OCI-LY3 (cell line): ENCODE measurements around the gene CRYBA2.

ENCODE experiments used
- H2AFZ ChIP-seq: fragments of 200-600, 300-600 bp; shearing (Covaris generic); 2 replicates; pipeline ENCODE4 v1.6.0; 2014; ENCODE audit warnings: antibody characterized with exemption, low read depth, low read length
- H3K27ac ChIP-seq: fragments of 200-600, 300-600 bp; sonication (generic); 2 replicates; pipeline ENCODE4 v1.5.1; 2014; ENCODE audit warnings: mild to moderate bottlenecking, low read length, moderate library complexity, mixed read lengths
- H3K27me3 ChIP-seq: fragments of 200-600, 300-600 bp; sonication (generic); 2 replicates; pipeline ENCODE4 v1.6.1; 2014; ENCODE audit warnings: low read depth, low read length, mixed read lengths
- H3K36me3 ChIP-seq: fragments of 200-600, 300-600 bp; sonication (generic); replicated peaks from 2 replicates; pipeline ENCODE3; 2014; ENCODE audit warnings: low read depth, low read length, mixed read lengths
- H3K4me1 ChIP-seq: fragments of 300-600, 200-600 bp; sonication (generic); 2 replicates; pipeline ENCODE4 v1.6.1; 2014; ENCODE audit warnings: low read length, mixed read lengths
- H3K4me2 ChIP-seq: fragments of 200-600, 300-600 bp; sonication (generic); 2 replicates; pipeline ENCODE4 v1.6.1; 2014; ENCODE audit warnings: low read length, mixed read lengths
- H3K4me3 ChIP-seq: fragments of 300-600, 200-600 bp; sonication (generic); 2 replicates; pipeline ENCODE4 v1.5.1; 2014; ENCODE audit warnings: antibody characterized with exemption, mild to moderate bottlenecking, low read length, moderate library complexity
- H3K79me2 ChIP-seq: fragments of 300-600, 200-600 bp; shearing (Covaris generic); 2 replicates; pipeline ENCODE4 v1.6.1; 2014; ENCODE audit warnings: mild to moderate bottlenecking, low read length, mixed read lengths
- H3K9ac ChIP-seq: fragments of 300-600, 200-600 bp; shearing (Covaris generic); 2 replicates; pipeline ENCODE4 v1.6.0; 2014; ENCODE audit warnings: mild to moderate bottlenecking, low read length, moderate library complexity
- H3K9me3 ChIP-seq: fragments of 200-600, 300-600 bp; shearing (Covaris generic); 2 replicates; pipeline ENCODE4 v1.6.1; 2014; ENCODE audit warnings: low read length, mixed read lengths; ENCODE audit not compliant: insufficient read depth
- H4K20me1 ChIP-seq: fragments of 200-600, 300-600 bp; sonication (generic); 2 replicates; pipeline ENCODE4 v1.6.1; 2016; ENCODE audit warnings: low read length, mixed read lengths; ENCODE audit not compliant: insufficient read depth
- CTCF ChIP-seq: fragments of 200-600, 300-600 bp; sonication (generic); IDR thresholded peaks from 2 replicates; pipeline ENCODE4 v1.5.1; 2014; ENCODE audit warnings: antibody characterized with exemption, low read length, low read depth
- EZH2phosphoT487 ChIP-seq: fragments of 200-600 bp; shearing (Covaris generic); IDR thresholded peaks from 2 replicates; pipeline ENCODE4 v1.6.1; 2018; ENCODE audit warnings: antibody characterized with exemption, mixed run types, low read depth

The CRYBA2 gene

DNA sequence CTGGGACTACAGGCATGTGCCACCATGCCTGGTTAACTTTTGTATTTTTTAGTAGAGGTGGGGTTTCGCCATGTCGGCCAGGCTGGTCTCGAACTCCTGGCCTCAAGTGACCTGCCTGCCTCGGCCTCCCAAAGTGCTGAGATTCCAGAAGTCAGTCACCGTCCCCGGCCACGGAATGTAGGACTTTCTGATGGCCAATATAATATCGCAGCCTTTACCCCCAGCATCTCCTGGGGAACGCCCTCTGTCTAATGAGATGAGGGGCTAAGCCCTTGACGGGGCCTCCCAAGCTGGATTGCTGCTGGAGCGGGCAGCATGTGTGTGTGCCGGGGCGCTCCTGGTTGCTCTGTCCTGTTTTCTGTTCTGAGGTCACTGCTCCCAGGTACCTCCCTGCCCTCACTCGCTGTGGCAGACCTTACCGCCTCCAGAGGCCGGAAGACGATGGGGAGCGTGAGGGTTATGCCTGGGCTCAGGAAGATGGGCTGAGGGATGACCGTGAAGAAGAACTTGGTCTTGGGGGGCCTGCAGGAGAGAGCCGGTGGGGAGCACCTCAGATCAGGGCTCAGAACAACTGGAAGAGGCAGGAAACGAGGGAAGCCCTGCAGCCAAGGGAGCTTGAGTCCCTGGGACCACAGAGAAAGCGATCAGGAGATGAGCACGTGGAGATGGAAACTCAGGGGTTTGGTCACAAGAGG, 39.0 kb upstream of the CRYBA2 start:
- Histone ChIP-seq H2AFZ (no peak overlapping the region), H3K79me2 (no peaks in the 10 kb centered on the region), H3K9ac (no peak overlapping the region), H3K36me3 (no peaks in the 10 kb centered on the region), H3K9me3 (no peaks in the 10 kb centered on the region), H3K4me2 (no peak overlapping the region), H3K27me3 (0 out of 2 replicates have a peak, but pooled peaks cover 3% of the 10 kb centered on the region), H3K4me3 (no peak overlapping the region), H4K20me1 (no peaks in the 10 kb centered on the region), H3K27ac (no peak overlapping the region), H3K4me1 (no peaks in the 10 kb centered on the region)
- TF ChIP-seq CTCF (no peak), EZH2phosphoT487 (no peak)

DNA sequence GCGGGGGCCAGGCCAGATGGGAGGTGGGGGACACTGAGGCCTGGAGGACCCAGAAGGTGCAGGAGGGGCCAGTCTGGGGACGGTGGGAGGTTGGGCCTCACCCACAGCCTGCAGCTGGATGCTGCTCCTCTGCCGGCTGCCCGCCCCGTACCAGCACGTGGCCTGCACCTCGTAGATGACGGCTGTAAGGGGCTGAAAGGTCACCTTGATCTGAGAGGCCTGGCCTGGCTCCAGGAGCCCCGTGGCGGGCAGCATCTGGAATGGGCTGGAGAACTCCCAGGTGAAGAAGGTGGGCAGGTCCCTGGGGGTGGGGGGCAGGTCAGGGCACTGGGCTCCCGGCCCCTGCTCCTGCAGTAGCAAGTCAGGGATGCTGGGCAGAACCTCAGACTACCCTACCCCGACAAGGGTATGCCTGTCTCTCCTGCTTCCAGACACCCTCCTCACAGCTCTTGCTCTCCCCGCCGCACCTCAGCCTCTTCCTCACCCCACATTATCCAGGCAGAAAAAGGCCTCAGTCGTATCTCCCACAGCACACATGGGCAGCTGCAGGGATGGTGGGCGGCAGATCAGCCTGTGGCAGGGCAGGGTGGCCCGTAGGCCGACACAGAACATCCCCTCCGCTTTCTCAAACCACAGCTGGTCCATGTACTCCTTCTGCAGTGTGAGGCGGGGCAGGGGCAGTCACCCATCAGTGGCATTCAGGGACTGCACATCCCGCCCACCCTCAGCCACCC, 38.0 kb upstream of the CRYBA2 start:
- 0 out of 2 replicates have a peak, but pooled peaks cover 3% of the 10 kb centered on the region for H3K27me3 ChIP-seq
- TF ChIP-seq CTCF, result no peak
- no peak for TF ChIP-seq EZH2phosphoT487

GRCh38 chr2:219030177-219030940, 37.1 kb upstream of the CRYBA2 start:
- Histone ChIP-seq H3K36me3 (no peaks in the 10 kb centered on the region), H3K4me1 (no peaks in the 10 kb centered on the region), H3K27me3 (0 out of 2 replicates have a peak, but pooled peaks cover 1% of the 10 kb centered on the region), H4K20me1 (no peaks in the 10 kb centered on the region), H2AFZ (no peak overlapping the region), H3K27ac (no peak overlapping the region), H3K4me3 (no peak overlapping the region), H3K4me2 (no peak overlapping the region), H3K79me2 (no peaks in the 10 kb centered on the region), H3K9me3 (no peaks in the 10 kb centered on the region), H3K9ac (no peak overlapping the region)
- no peak for TF ChIP-seq EZH2phosphoT487
- TF ChIP-seq CTCF, result no peak

More for the DNA sequence above, 38.0 kb upstream of the CRYBA2 start:
- no peak overlapping the region for H3K27ac ChIP-seq
- H3K9ac ChIP-seq, result no peak overlapping the region
- no peaks in the 10 kb centered on the region for H3K79me2 ChIP-seq
- H3K36me3 ChIP-seq, result no peaks in the 10 kb centered on the region
- H3K9me3 ChIP-seq, result no peaks in the 10 kb centered on the region
- H4K20me1 ChIP-seq, result no peaks in the 10 kb centered on the region
- H2AFZ ChIP-seq, result no peak overlapping the region
- H3K4me1 ChIP-seq, result no peaks in the 10 kb centered on the region
- no peak overlapping the region for H3K4me2 ChIP-seq
- H3K4me3 ChIP-seq, result no peak overlapping the region

DNA sequence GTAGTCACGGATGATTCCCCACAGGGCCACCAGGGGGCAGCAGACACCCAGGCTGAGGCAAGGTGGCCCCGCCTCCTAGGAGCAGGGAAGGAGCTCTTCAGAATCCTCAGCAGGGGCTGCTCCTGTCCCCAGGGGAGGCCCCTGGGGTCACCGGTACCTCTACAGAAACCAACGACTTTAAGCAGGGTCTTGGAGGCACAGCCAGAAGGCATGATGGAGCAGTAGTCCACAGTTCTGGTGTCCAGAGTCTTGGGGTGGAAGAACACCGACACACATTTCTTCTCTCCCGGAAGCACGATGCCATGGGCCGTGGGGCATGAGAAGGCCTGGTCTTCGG, 36.6 kb upstream of the CRYBA2 start:
- no peak overlapping the region for H3K27ac ChIP-seq
- no peaks in the 10 kb centered on the region for H3K79me2 ChIP-seq
- TF ChIP-seq EZH2phosphoT487, result no peak
- TF ChIP-seq CTCF, result peak; percentile 71
- no peaks in the 10 kb centered on the region for H3K4me1 ChIP-seq
- H3K36me3 ChIP-seq, result no peaks in the 10 kb centered on the region
- no peaks in the 10 kb centered on the region for H3K9me3 ChIP-seq
- H3K9ac ChIP-seq, result no peak overlapping the region
- no peak overlapping the region for H3K4me3 ChIP-seq
- H2AFZ ChIP-seq, result no peak overlapping the region
- no peaks in the 10 kb centered on the region for H4K20me1 ChIP-seq
- H3K4me2 ChIP-seq, result no peak overlapping the region
- H3K27me3 ChIP-seq, result no peaks in the 10 kb centered on the region
